ENCODE measurements around the gene PPP1R36.
A peak's percentile ranks its signal among the peaks of the same experiment; 100 is the strongest.

The PPP1R36 gene

GRCh38 chr14:64581817-64582216, 32.1 kb downstream of the PPP1R36 start:
- no peaks in the 10 kb centered on the region for H3K27me3 ChIP-seq (ENCODE audit: control insufficient read depth, insufficient read depth, low read length)
- peaks cover 5% of the 10 kb centered on the region for H3K4me1 ChIP-seq (ENCODE audit: control insufficient read depth, insufficient read depth, low read length)
- no peaks in the 10 kb centered on the region for H3K36me3 ChIP-seq (ENCODE audit: control insufficient read depth, insufficient read depth, low read length)
- H3K9ac ChIP-seq (ENCODE audit: low read length) = no peak overlapping the region
- H3K4me3 ChIP-seq (ENCODE audit: low read length) = no peak overlapping the region
- H3K27ac ChIP-seq (ENCODE audit: low read depth, low read length) = no peak overlapping the region

- Histone ChIP-seq H3K27me3 (ENCODE audit: control insufficient read depth, insufficient read depth, low read length) (no peaks in the 10 kb centered on the region), H3K36me3 (ENCODE audit: control insufficient read depth, insufficient read depth, low read length) (no peaks in the 10 kb centered on the region), H3K27ac (ENCODE audit: low read depth, low read length) (peak overlapping the region; percentile 46), H3K4me3 (ENCODE audit: low read length) (no peak overlapping the region), H3K9ac (ENCODE audit: low read length) (no peak overlapping the region), H3K4me1 (ENCODE audit: control insufficient read depth, insufficient read depth, low read length) (peaks cover 5% of the 10 kb centered on the region)
Observed at GRCh38 chr14:64584190-64584589, 34.4 kb downstream of the PPP1R36 start.

GRCh38 chr14:64591809-64592208, 42.0 kb downstream of the PPP1R36 start:
- Histone ChIP-seq H3K27me3 (ENCODE audit: control insufficient read depth, insufficient read depth, low read length) (no peaks in the 10 kb centered on the region), H3K27ac (ENCODE audit: low read depth, low read length) (no peak overlapping the region), H3K4me1 (ENCODE audit: control insufficient read depth, insufficient read depth, low read length) (no peaks in the 10 kb centered on the region), H3K36me3 (ENCODE audit: control insufficient read depth, insufficient read depth, low read length) (no peaks in the 10 kb centered on the region), H3K4me3 (ENCODE audit: low read length) (no peak overlapping the region), H3K9ac (ENCODE audit: low read length) (no peak overlapping the region)

GRCh38 chr14:64594438-64594837, 44.7 kb downstream of the PPP1R36 start:
- Histone ChIP-seq H3K4me3 (ENCODE audit: low read length) (no peak overlapping the region), H3K27me3 (ENCODE audit: control insufficient read depth, insufficient read depth, low read length) (no peaks in the 10 kb centered on the region), H3K9ac (ENCODE audit: low read length) (no peak overlapping the region), H3K4me1 (ENCODE audit: control insufficient read depth, insufficient read depth, low read length) (no peaks in the 10 kb centered on the region), H3K27ac (ENCODE audit: low read depth, low read length) (no peak overlapping the region), H3K36me3 (ENCODE audit: control insufficient read depth, insufficient read depth, low read length) (no peaks in the 10 kb centered on the region)

GRCh38 chr14:64598404-64598803, 48.6 kb downstream of the PPP1R36 start:
- H3K4me1 ChIP-seq (ENCODE audit: control insufficient read depth, insufficient read depth, low read length) = no peaks in the 10 kb centered on the region
- H3K27me3 ChIP-seq (ENCODE audit: control insufficient read depth, insufficient read depth, low read length) = no peaks in the 10 kb centered on the region
- H3K36me3 ChIP-seq (ENCODE audit: control insufficient read depth, insufficient read depth, low read length) = no peaks in the 10 kb centered on the region
- no peak overlapping the region for H3K27ac ChIP-seq (ENCODE audit: low read depth, low read length)
- no peak overlapping the region for H3K9ac ChIP-seq (ENCODE audit: low read length)
- no peak overlapping the region for H3K4me3 ChIP-seq (ENCODE audit: low read length)

GRCh38 chr14:64601571-64601970, 51.8 kb downstream of the PPP1R36 start:
- Histone ChIP-seq H3K27me3 (ENCODE audit: control insufficient read depth, insufficient read depth, low read length) (no peaks in the 10 kb centered on the region), H3K27ac (ENCODE audit: low read depth, low read length) (no peak overlapping the region), H3K36me3 (ENCODE audit: control insufficient read depth, insufficient read depth, low read length) (no peaks in the 10 kb centered on the region), H3K4me3 (ENCODE audit: low read length) (no peak overlapping the region), H3K9ac (ENCODE audit: low read length) (no peak overlapping the region), H3K4me1 (ENCODE audit: control insufficient read depth, insufficient read depth, low read length) (no peaks in the 10 kb centered on the region)

- H3K36me3 ChIP-seq (ENCODE audit: control insufficient read depth, insufficient read depth, low read length) = no peaks in the 10 kb centered on the region
- H3K4me1 ChIP-seq (ENCODE audit: control insufficient read depth, insufficient read depth, low read length) = no peaks in the 10 kb centered on the region
- no peak overlapping the region for H3K9ac ChIP-seq (ENCODE audit: low read length)
- H3K27me3 ChIP-seq (ENCODE audit: control insufficient read depth, insufficient read depth, low read length) = no peaks in the 10 kb centered on the region
- H3K27ac ChIP-seq (ENCODE audit: low read depth, low read length) = no peak overlapping the region
- no peak overlapping the region for H3K4me3 ChIP-seq (ENCODE audit: low read length)
Observed at GRCh38 chr14:64602826-64603225, 53.1 kb downstream of the PPP1R36 start.

GRCh38 chr14:64604001-64604400, 54.2 kb downstream of the PPP1R36 start:
- H3K27me3 ChIP-seq (ENCODE audit: control insufficient read depth, insufficient read depth, low read length) = no peaks in the 10 kb centered on the region
- H3K4me3 ChIP-seq (ENCODE audit: low read length) = no peak overlapping the region
- no peak overlapping the region for H3K9ac ChIP-seq (ENCODE audit: low read length)
- no peak overlapping the region for H3K27ac ChIP-seq (ENCODE audit: low read depth, low read length)
- H3K4me1 ChIP-seq (ENCODE audit: control insufficient read depth, insufficient read depth, low read length) = no peaks in the 10 kb centered on the region
- no peaks in the 10 kb centered on the region for H3K36me3 ChIP-seq (ENCODE audit: control insufficient read depth, insufficient read depth, low read length)

GRCh38 chr14:64604881-64605280, 55.1 kb downstream of the PPP1R36 start:
- H3K4me3 ChIP-seq (ENCODE audit: low read length) = no peak overlapping the region
- no peaks in the 10 kb centered on the region for H3K36me3 ChIP-seq (ENCODE audit: control insufficient read depth, insufficient read depth, low read length)
- no peak overlapping the region for H3K9ac ChIP-seq (ENCODE audit: low read length)
- H3K27ac ChIP-seq (ENCODE audit: low read depth, low read length) = no peak overlapping the region
- H3K4me1 ChIP-seq (ENCODE audit: control insufficient read depth, insufficient read depth, low read length) = no peaks in the 10 kb centered on the region
- H3K27me3 ChIP-seq (ENCODE audit: control insufficient read depth, insufficient read depth, low read length) = no peaks in the 10 kb centered on the region

GRCh38 chr14:64605926-64606685, 56.3 kb downstream of the PPP1R36 start:
- H3K36me3 ChIP-seq (ENCODE audit: control insufficient read depth, insufficient read depth, low read length) = no peaks in the 10 kb centered on the region
- no peaks in the 10 kb centered on the region for H3K27me3 ChIP-seq (ENCODE audit: control insufficient read depth, insufficient read depth, low read length)
- no peak overlapping the region for H3K4me3 ChIP-seq (ENCODE audit: low read length)
- H3K9ac ChIP-seq (ENCODE audit: low read length) = no peak overlapping the region
- H3K4me1 ChIP-seq (ENCODE audit: control insufficient read depth, insufficient read depth, low read length) = peaks cover 6% of the 10 kb centered on the region
- H3K27ac ChIP-seq (ENCODE audit: low read depth, low read length) = no peak overlapping the region

- H3K27me3 ChIP-seq (ENCODE audit: control insufficient read depth, insufficient read depth, low read length) = no peaks in the 10 kb centered on the region
- H3K27ac ChIP-seq (ENCODE audit: low read depth, low read length) = no peak overlapping the region
Observed at GRCh38 chr14:64610049-64610746, 60.4 kb downstream of the PPP1R36 start.

GRCh38 chr14:64611358-64612020, 61.7 kb downstream of the PPP1R36 start:
- peak overlapping the region; percentile 77 for H3K27ac ChIP-seq (ENCODE audit: low read depth, low read length)
- H3K27me3 ChIP-seq (ENCODE audit: control insufficient read depth, insufficient read depth, low read length) = no peaks in the 10 kb centered on the region
- H3K4me3 ChIP-seq (ENCODE audit: low read length) = no peak overlapping the region
- H3K36me3 ChIP-seq (ENCODE audit: control insufficient read depth, insufficient read depth, low read length) = no peaks in the 10 kb centered on the region
- peaks cover 31% of the 10 kb centered on the region for H3K4me1 ChIP-seq (ENCODE audit: control insufficient read depth, insufficient read depth, low read length)
- H3K9ac ChIP-seq (ENCODE audit: low read length) = no peak overlapping the region

More at GRCh38 chr14:64610049-64610746, 60.4 kb downstream of the PPP1R36 start:
- H3K4me1 ChIP-seq (ENCODE audit: control insufficient read depth, insufficient read depth, low read length) = peaks cover 31% of the 10 kb centered on the region
- H3K4me3 ChIP-seq (ENCODE audit: low read length) = no peak overlapping the region
- no peak overlapping the region for H3K9ac ChIP-seq (ENCODE audit: low read length)
- H3K36me3 ChIP-seq (ENCODE audit: control insufficient read depth, insufficient read depth, low read length) = no peaks in the 10 kb centered on the region

Measured in rectal smooth muscle tissue (tissue), 1 donor.